GM10847 (cell line): ENCODE results near the gene SLC36A3.

Source experiments
- POLR2A ChIP-seq: IDR thresholded peaks from 2 replicates; pipeline ENCODE4 v1.6.1; 2011; ENCODE audit not compliant: insufficient read length; ENCODE audit errors: extremely low read depth

Gene SLC36A3

GRCh38 chr5:151303666-151304065, at the start of gene SLC36A3:
Gene SLC36A3 (minus strand): TSS chr5:151303766. CDS start chr5:151303354, 412 bp downstream.
- TF ChIP-seq POLR2A: no peak

- TF ChIP-seq POLR2A: no peak
These were observed 48.1 kb upstream of the SLC36A3 start for GRCh38 chr5:151351671-151352070.

- TF ChIP-seq POLR2A: no peak
These were observed 45.2 kb upstream of the SLC36A3 start for GRCh38 chr5:151348789-151349188.

- no peak for TF ChIP-seq POLR2A
These were observed 43.8 kb upstream of the SLC36A3 start, which contains the start of gene SLC36A2 for GRCh38 chr5:151347369-151347768. Gene SLC36A2 (minus strand): TSS chr5:151347559. CDS start chr5:151347460, 99 bp downstream.

GRCh38 chr5:151345808-151346478, 42.4 kb upstream of the SLC36A3 start:
- no peak for TF ChIP-seq POLR2A

- TF ChIP-seq POLR2A: no peak
These were observed 41.7 kb upstream of the SLC36A3 start for GRCh38 chr5:151345187-151345807.

- no peak for TF ChIP-seq POLR2A
These were observed 40.5 kb upstream of the SLC36A3 start for GRCh38 chr5:151344088-151344487.

GRCh38 chr5:151340004-151340403, 36.4 kb upstream of the SLC36A3 start:
- TF ChIP-seq POLR2A: no peak

- no peak for TF ChIP-seq POLR2A
These were observed 35.2 kb upstream of the SLC36A3 start for GRCh38 chr5:151338734-151339133.

GRCh38 chr5:151332857-151333256, 29.3 kb upstream of the SLC36A3 start:
- TF ChIP-seq POLR2A: no peak

GRCh38 chr5:151328734-151329133, 25.2 kb upstream of the SLC36A3 start:
- no peak for TF ChIP-seq POLR2A

GRCh38 chr5:151327585-151327984, 24.0 kb upstream of the SLC36A3 start:
- TF ChIP-seq POLR2A: no peak

- no peak for TF ChIP-seq POLR2A
These were observed 22.7 kb upstream of the SLC36A3 start for GRCh38 chr5:151326266-151326665.

- no peak for TF ChIP-seq POLR2A
These were observed 16.9 kb upstream of the SLC36A3 start for GRCh38 chr5:151320481-151320880.

GRCh38 chr5:151318850-151319732, 15.5 kb upstream of the SLC36A3 start:
- no peak for TF ChIP-seq POLR2A

GRCh38 chr5:151317871-151318270, 14.3 kb upstream of the SLC36A3 start:
- TF ChIP-seq POLR2A: no peak
